Omental fat pad (tissue), 4 donors: ENCODE measurements around the gene DCAF10. TPM values are rescaled to one million over a fixed set of nuclear protein-coding genes. Genes with fewer than 3 reads are reported as not detected.
"Not testable (repeated sequence)": the region's sequence is repeated elsewhere in the genome, so short reads cannot be mapped to it uniquely, and the experiment has no call there.

Source experiments
- ATAC-seq: fragments of 150-250 bp; one replicate; pipeline ENCODE4 v1.9.1; 2016; ENCODE audit warnings: mild to moderate bottlenecking, moderate library complexity; ENCODE audit not compliant: low FRiP score
- DNase-seq: peaks from one replicate; pipeline ENCODE4 v3.0.0-alpha.2; 2019; ENCODE audit warnings: low spot score
- total RNA-seq, 4 donors: library from RNA; depleted of rRNA; stranded (reverse); fragments of >200 nt; gene quantifications; one replicate each; pipeline ENCODE4 v1.1.0, GENCODE V29; 2016
- TF ChIP-seq, protein P1 (sequence below), 3 donors: fragments of 450-650 bp; IDR thresholded peaks; one replicate each; pipeline ENCODE4 v1.5.1; 2016 to 2017; ENCODE audit warnings: antibody characterized with exemption in 3 of 3, mild to moderate bottlenecking in 3 of 3, moderate library complexity in 2 of 3

DCAF10 gene
- total RNA-seq, 4 donors from 2014 or later: 23.2 to 40.5 (median 31.9) TPM

DNA sequence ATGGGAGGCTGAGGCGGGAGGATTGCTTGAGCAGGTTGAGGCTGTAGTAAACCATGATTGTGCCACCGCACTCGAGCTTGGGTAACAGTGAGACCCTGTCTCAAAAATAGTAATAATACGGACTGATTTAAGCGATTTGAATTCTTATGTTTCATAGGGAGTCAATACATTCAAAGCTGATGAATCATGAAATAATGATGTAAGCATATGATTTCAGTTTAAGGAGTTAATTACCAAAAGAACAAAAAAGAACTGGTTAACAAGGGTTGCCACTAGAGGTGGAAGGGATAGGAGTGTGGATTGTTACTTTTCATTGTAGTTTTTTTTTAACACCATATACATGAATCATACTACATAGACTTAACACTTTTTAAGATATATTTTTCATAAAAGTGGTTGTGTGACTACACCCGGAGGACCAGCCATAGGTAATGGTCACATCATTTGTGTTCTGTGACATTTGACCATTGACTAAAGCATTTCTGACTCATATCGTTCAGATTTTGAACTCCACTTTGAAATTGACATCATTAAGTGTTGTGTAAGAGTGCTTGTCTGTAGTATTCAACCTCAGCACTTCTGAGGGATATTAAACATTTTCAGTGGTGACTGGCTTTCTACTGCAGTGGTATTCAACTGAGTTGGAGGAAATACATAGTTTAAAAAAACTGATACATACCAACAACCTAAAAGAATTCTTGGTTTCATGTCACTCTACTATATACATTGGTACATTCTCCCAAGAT lies 40.0 kb upstream of the DCAF10 start:
- TF ChIP-seq, protein P1, sequence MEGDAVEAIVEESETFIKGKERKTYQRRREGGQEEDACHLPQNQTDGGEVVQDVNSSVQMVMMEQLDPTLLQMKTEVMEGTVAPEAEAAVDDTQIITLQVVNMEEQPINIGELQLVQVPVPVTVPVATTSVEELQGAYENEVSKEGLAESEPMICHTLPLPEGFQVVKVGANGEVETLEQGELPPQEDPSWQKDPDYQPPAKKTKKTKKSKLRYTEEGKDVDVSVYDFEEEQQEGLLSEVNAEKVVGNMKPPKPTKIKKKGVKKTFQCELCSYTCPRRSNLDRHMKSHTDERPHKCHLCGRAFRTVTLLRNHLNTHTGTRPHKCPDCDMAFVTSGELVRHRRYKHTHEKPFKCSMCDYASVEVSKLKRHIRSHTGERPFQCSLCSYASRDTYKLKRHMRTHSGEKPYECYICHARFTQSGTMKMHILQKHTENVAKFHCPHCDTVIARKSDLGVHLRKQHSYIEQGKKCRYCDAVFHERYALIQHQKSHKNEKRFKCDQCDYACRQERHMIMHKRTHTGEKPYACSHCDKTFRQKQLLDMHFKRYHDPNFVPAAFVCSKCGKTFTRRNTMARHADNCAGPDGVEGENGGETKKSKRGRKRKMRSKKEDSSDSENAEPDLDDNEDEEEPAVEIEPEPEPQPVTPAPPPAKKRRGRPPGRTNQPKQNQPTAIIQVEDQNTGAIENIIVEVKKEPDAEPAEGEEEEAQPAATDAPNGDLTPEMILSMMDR (IDR thresholded peaks at IDR 0.05): no peak
- ATAC-seq (no peak), DNase-seq (no peak)

DNA sequence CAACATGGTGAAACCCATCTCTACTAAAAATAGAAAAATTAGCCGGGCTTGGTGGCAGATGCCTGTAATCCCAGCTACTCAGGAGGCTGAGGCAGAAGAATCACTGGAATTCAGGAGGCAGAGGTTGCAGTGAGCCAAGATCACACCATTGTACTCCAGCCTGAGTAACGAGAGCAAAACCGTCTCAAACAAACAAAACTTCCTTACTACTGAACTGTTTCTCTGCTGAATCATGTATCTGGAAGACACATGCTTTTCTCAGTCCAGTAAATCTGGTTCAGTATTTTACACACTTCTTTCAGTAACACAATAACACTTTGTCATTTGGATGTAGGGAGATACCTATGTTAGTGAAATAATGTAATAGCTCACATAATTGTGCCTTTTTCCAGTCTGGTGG lies 39.1 kb upstream of the DCAF10 start:
- DNase-seq: no peak
- TF ChIP-seq, protein P1 (IDR thresholded peaks at IDR 0.05): no peak
- ATAC-seq: no peak

DNA sequence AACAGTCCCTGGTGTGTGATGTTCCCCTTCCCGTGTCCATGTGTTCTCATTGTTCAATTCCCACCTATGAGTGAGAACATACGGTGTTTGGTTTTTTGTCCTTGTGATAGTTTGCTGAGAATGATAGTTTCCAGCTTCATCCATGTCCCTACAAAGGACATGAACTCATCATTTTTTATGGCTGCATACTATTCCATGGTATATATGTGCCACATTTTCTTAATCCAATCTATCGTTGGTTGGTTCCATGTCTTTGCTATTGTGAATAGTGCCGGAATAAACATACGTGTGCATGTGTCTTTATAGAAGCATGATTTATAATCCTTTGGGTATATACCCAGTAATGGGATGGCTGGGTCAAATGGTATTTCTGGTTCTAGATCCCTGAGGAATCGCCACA lies 35.3 kb upstream of the DCAF10 start:
- not testable (repeated sequence) for ATAC-seq, DNase-seq

DNA sequence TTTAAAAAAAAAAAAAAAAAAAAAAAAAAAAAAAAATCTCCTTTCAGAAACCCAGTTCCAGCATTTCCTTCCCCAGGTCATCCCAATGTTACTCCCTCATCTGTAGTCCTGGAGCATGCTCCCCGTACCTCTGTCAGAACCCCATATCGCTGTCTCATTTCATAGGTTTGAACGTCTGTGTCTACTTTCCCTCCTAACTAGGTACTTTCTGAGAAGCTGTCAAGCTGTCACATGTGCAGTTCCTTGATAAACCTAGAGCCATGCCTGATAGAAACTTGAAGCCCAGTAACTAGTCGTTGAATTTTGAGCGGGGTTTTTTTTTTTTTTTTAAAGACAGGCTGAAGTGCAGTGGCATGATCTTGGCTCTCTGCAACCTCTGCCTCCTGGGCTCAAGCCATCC lies 31.3 kb upstream of the DCAF10 start:
- TF ChIP-seq, protein P1 (IDR thresholded peaks at IDR 0.05): no peak
- ATAC-seq: no peak
- no peak for DNase-seq

DNA sequence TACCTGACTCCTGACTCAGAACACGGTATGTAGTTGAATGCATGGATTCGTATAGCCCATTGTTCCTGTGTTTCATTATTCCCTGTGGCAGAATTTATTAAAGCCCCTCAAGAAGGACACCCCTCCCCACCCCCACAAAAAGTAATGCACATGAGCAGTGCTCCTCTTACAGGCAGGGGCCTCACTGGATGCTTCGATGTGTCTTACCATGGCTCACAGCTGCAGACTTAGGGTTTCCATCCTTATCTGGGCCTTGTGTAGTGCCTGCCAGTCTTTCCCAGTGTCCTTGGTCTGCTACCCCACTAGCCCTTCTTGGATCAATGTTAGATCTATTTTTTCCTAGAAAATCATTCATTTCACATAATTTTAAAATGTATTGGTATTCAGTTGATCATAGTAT lies 30.6 kb upstream of the DCAF10 start:
- ATAC-seq: no peak
- no peak for DNase-seq
- TF ChIP-seq, protein P1 (IDR thresholded peaks at IDR 0.05): no peak

DNA sequence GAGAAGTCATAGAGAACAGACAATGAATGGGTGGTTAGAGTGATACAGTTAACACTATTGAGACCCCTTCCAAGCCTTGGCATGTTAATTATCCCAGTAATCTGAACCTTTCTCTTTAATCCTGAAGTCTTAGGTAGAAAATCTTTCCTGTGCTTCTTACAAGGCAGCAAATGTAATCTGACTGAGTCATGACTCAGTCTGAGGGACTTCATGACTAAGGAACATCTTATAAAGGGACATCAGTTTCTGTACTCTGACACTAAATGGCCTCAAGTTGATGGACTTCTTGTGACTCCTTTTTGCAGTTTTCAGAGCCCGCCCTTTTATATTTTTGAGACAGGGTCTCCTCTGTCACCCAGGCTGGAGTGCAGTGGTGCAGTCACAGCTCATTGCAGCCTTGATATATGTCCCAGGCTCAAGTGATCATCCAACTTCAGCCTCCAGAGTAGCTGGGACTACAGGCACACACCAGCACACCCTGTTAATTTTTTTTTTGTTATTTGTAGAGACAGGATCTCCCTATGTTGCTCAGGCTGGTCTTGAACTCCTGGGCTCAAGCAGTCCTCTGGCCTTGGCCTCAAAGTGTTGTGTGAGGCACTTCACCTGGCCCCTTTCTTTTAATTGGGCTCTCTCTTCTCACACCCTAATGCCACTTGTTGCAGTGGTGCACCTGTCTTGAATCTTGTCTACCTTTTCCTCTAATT lies 25.2 kb upstream of the DCAF10 start:
- ATAC-seq: no peak

DNA sequence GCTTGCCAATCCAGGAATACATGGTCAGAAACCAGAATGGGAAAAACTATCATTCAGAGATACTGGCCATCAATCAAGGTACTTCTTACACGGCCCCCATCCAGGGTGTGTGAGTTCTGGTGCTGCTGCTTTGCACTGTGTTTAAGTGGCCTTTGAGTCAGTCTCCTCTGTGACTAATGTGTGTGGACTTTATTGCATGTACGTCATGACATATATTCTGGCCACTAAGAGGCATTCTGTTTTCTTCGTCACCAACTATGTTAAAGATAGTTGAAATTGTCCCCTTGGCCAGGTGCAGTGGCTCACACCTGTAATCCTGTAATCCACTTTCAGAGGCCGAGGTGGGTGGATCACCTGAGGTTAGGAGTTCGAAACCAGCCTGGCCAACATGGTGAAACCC lies 24.3 kb upstream of the DCAF10 start:
- no peak for ATAC-seq
- TF ChIP-seq, protein P1 (IDR thresholded peaks at IDR 0.05): no peak
- DNase-seq: no peak

More for the DNA sequence above, 25.2 kb upstream of the DCAF10 start:
- DNase-seq: no peak
- TF ChIP-seq, protein P1 (IDR thresholded peaks at IDR 0.05): no peak
